DOHH2 (cell line): ENCODE results near the gene SYAP1.

Source experiments
- CTCF ChIP-seq: fragments of 200-600 bp; sonication (generic); IDR thresholded peaks from one replicate; pipeline ENCODE4 v1.5.1; 2014; ENCODE audit warnings: antibody characterized with exemption, mild to moderate bottlenecking, low read depth, low read length; ENCODE audit not compliant: poor library complexity, severe bottlenecking
- EZH2phosphoT487 ChIP-seq: fragments of 200-600 bp; sonication (generic); IDR thresholded peaks from 2 replicates; pipeline ENCODE4 v1.6.1; 2017; ENCODE audit warnings: borderline replicate concordance, mild to moderate bottlenecking, antibody characterized with exemption, low read length, moderate library complexity, mixed read lengths

- peak; percentile 31 for TF ChIP-seq CTCF
- TF ChIP-seq EZH2phosphoT487 = no peak
Observed at GRCh38 chrX:16671005-16671404, 48.4 kb upstream of the SYAP1 start.
